Measurements from ENCODE around the gene TFB1M. TPM values are rescaled to one million over a fixed set of nuclear protein-coding genes. Genes with fewer than 3 reads are reported as not detected.
"Not testable (repeated sequence)": the region's sequence is repeated elsewhere in the genome, so short reads cannot be mapped to it uniquely, and the experiment has no call there.

TFB1M gene
- total RNA-seq, 1 donor from 2014 or later, result 24.1 TPM

- Histone ChIP-seq H3K9ac (no peak overlapping the region), H3K36me3 (no peaks in the 10 kb centered on the region), H3F3A (ENCODE audit: low read depth) (peaks cover 18% of the 10 kb centered on the region), H3K4me3 (no peak overlapping the region), H3K4me2 (no peak overlapping the region), H3K9me3 (ENCODE audit: low read depth) (no peaks in the 10 kb centered on the region), H3K79me2 (ENCODE audit: low read depth) (no peaks in the 10 kb centered on the region), H4K20me1 (ENCODE audit: low read depth) (no peaks in the 10 kb centered on the region), H3K27me3 (no peaks in the 10 kb centered on the region), H3K27ac (no peak overlapping the region), H2AFZ (replicated peaks) (no peak overlapping the region), H3K4me1 (peaks cover 33% of the 10 kb centered on the region)
- no peak for DNase-seq (ENCODE audit: low spot score)
- peaks cover 40% of the 10 kb centered on the region for H3K4me1 Mint-ChIP-seq
- H3K27me3 Mint-ChIP-seq (ENCODE audit: insufficient read depth, low read depth), result peaks cover 2% of the 10 kb centered on the region
- H3K9me3 Mint-ChIP-seq, result no peaks in the 10 kb centered on the region
- H3K36me3 Mint-ChIP-seq, result peaks cover 12% of the 10 kb centered on the region
- TF ChIP-seq CTCF (IDR thresholded peaks at IDR 0.05) (no peak), EZH2 (IDR thresholded peaks at IDR 0.05) (no peak), EZH2phosphoT487 (IDR thresholded peaks at IDR 0.05) (no peak)
- no peak overlapping the region for H3K27ac Mint-ChIP-seq
- no peak overlapping the region for H3K4me3 Mint-ChIP-seq
Observed at GRCh38 chr6:155221086-155221485, 93.2 kb downstream of the TFB1M start.

GRCh38 chr6:155219858-155220301 lies 94.4 kb downstream of the TFB1M start:
- Histone ChIP-seq H2AFZ (replicated peaks) (no peak overlapping the region), H3K4me3 (no peak overlapping the region), H3K79me2 (ENCODE audit: low read depth) (no peaks in the 10 kb centered on the region), H3K36me3 (no peaks in the 10 kb centered on the region), H3K9ac (no peak overlapping the region), H3K27ac (no peak overlapping the region), H3K4me1 (peaks cover 29% of the 10 kb centered on the region), H3K27me3 (no peaks in the 10 kb centered on the region), H3K4me2 (no peak overlapping the region), H3K9me3 (ENCODE audit: low read depth) (no peaks in the 10 kb centered on the region), H4K20me1 (ENCODE audit: low read depth) (no peaks in the 10 kb centered on the region), H3F3A (ENCODE audit: low read depth) (peaks cover 13% of the 10 kb centered on the region)
- TF ChIP-seq CTCF (IDR thresholded peaks at IDR 0.05) (no peak), EZH2phosphoT487 (IDR thresholded peaks at IDR 0.05) (no peak), EZH2 (IDR thresholded peaks at IDR 0.05) (no peak)
- H3K36me3 Mint-ChIP-seq, result peaks cover 12% of the 10 kb centered on the region
- H3K9me3 Mint-ChIP-seq, result no peaks in the 10 kb centered on the region
- peaks cover 2% of the 10 kb centered on the region for H3K27me3 Mint-ChIP-seq (ENCODE audit: insufficient read depth, low read depth)
- H3K4me1 Mint-ChIP-seq, result peaks cover 39% of the 10 kb centered on the region
- H3K27ac Mint-ChIP-seq, result no peak overlapping the region
- no peak overlapping the region for H3K4me3 Mint-ChIP-seq
- DNase-seq (ENCODE audit: low spot score), result no peak

GRCh38 chr6:155219299-155219698 lies 95.0 kb downstream of the TFB1M start:
- Histone ChIP-seq H4K20me1 (ENCODE audit: low read depth) (no peaks in the 10 kb centered on the region), H3K27ac (no peak overlapping the region), H3F3A (ENCODE audit: low read depth) (peaks cover 13% of the 10 kb centered on the region), H3K36me3 (no peaks in the 10 kb centered on the region), H3K4me3 (no peak overlapping the region), H3K27me3 (no peaks in the 10 kb centered on the region), H3K9me3 (ENCODE audit: low read depth) (no peaks in the 10 kb centered on the region), H3K79me2 (ENCODE audit: low read depth) (no peaks in the 10 kb centered on the region), H3K4me1 (peaks cover 25% of the 10 kb centered on the region), H3K9ac (no peak overlapping the region), H3K4me2 (no peak overlapping the region), H2AFZ (replicated peaks) (no peak overlapping the region)
- peaks cover 41% of the 10 kb centered on the region for H3K4me1 Mint-ChIP-seq
- no peak overlapping the region for H3K27ac Mint-ChIP-seq
- TF ChIP-seq CTCF (IDR thresholded peaks at IDR 0.05), result no peak
- no peak for TF ChIP-seq EZH2phosphoT487 (IDR thresholded peaks at IDR 0.05)
- TF ChIP-seq EZH2 (IDR thresholded peaks at IDR 0.05), result no peak
- peaks cover 14% of the 10 kb centered on the region for H3K36me3 Mint-ChIP-seq
- H3K27me3 Mint-ChIP-seq (ENCODE audit: insufficient read depth, low read depth), result peaks cover 4% of the 10 kb centered on the region
- no peak overlapping the region for H3K4me3 Mint-ChIP-seq
- no peaks in the 10 kb centered on the region for H3K9me3 Mint-ChIP-seq
- DNase-seq (ENCODE audit: low spot score), result no peak

- H3K27me3 ChIP-seq; H3K36me3 ChIP-seq; H3K79me2 ChIP-seq (ENCODE audit: low read depth); H2AFZ ChIP-seq (replicated peaks); H3K9me3 ChIP-seq (ENCODE audit: low read depth); H3K9me3 Mint-ChIP-seq; H3K27ac ChIP-seq; H3K27ac Mint-ChIP-seq; H3K9ac ChIP-seq; DNase-seq (ENCODE audit: low spot score); H3K4me3 Mint-ChIP-seq; H4K20me1 ChIP-seq (ENCODE audit: low read depth); H3K4me2 ChIP-seq; H3K4me3 ChIP-seq; H3K27me3 Mint-ChIP-seq (ENCODE audit: insufficient read depth, low read depth): not testable (repeated sequence)
- peaks cover 22% of the 10 kb centered on the region for H3K4me1 ChIP-seq
- H3K36me3 Mint-ChIP-seq, result peaks cover 14% of the 10 kb centered on the region
- H3F3A ChIP-seq (ENCODE audit: low read depth), result peaks cover 13% of the 10 kb centered on the region
- H3K4me1 Mint-ChIP-seq, result peaks cover 35% of the 10 kb centered on the region
Observed at GRCh38 chr6:155218711-155219110, 95.6 kb downstream of the TFB1M start.
